ENCODE data around the gene HS1BP3.

DNA sequence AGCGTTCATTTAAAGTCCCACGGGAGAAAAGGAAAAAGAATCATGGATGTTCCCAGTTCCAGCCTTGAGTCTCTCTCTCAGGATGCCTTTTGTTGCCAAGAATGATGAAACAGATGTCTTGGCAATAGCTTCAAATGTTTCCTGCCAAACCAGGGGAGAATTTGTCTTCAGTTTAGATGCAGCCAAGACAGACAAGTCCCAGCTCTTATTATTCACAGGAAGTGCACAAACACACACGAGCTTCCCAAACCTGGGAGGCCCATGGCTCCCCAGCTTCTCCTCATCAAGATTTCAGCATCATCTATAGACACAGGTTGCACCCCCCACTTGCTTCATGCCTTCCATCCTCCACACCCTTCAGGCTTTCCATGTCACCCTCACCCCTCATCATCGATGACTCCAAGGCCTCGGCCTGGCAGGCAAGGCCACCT lies 45.9 kb downstream of the HS1BP3 start:
- TF ChIP-seq, protein P1, sequence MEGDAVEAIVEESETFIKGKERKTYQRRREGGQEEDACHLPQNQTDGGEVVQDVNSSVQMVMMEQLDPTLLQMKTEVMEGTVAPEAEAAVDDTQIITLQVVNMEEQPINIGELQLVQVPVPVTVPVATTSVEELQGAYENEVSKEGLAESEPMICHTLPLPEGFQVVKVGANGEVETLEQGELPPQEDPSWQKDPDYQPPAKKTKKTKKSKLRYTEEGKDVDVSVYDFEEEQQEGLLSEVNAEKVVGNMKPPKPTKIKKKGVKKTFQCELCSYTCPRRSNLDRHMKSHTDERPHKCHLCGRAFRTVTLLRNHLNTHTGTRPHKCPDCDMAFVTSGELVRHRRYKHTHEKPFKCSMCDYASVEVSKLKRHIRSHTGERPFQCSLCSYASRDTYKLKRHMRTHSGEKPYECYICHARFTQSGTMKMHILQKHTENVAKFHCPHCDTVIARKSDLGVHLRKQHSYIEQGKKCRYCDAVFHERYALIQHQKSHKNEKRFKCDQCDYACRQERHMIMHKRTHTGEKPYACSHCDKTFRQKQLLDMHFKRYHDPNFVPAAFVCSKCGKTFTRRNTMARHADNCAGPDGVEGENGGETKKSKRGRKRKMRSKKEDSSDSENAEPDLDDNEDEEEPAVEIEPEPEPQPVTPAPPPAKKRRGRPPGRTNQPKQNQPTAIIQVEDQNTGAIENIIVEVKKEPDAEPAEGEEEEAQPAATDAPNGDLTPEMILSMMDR (IDR thresholded peaks at IDR 0.05; ENCODE audit: low read depth, low read length, poor library complexity, severe bottlenecking): no peak
- no peak for TF ChIP-seq EZH2phosphoT487 (IDR thresholded peaks at IDR 0.05; ENCODE audit: borderline replicate concordance, low read length)

All from DOHH2 (cell line).